ENCODE measurements around the gene MYEF2. TPM values are rescaled to one million over a fixed set of nuclear protein-coding genes. Genes with fewer than 3 reads are reported as not detected.

The MYEF2 gene
- total and polyA plus RNA-seq, 2 donors (not counting 3 experiments of a cell fraction or from before 2014, with no cell fraction given), result 11.6 to 54.8 TPM

- H3K4me2 ChIP-seq (ENCODE audit: insufficient read depth, low read length), result no peak within 1 kb of the TSS
- dilution Hi-C loops (cut with MboI; ENCODE audit: extremely low pct_ligation_motif_present, low sequenced_read_pairs) (no loop called here), intact Hi-C loops (cut with micrococcal nuclease) (no loop called here)
- ChIA-PET CTCF (interaction anchor here (0.6 to 1.3 kb wide), 2 partner anchors 8 to 19 kb away, joined by 3 to 6 read pairs; no protein-coding TSS in a partner anchor), POLR2A (no interaction called here)
- H3K79me2 ChIP-seq (ENCODE audit: control insufficient read depth, insufficient read depth, low read length), result no peaks in the 10 kb centered on the region
- no peak within 1 kb of the TSS for H3K4me3 ChIP-seq (replicated peaks in 1 of 3; ENCODE audit: insufficient read depth in 1 of 3, low read depth in 1 of 3, low read length in 3 of 3)
- H3K27ac ChIP-seq (ENCODE audit: insufficient read depth, low read depth, low read length), result no peak within 1 kb of the TSS
- no peak within 1 kb of the TSS for H2AFZ ChIP-seq (ENCODE audit: low read depth, low read length)
- H3K9me1 ChIP-seq (replicated peaks; ENCODE audit: control insufficient read depth, extremely low read depth, insufficient read depth, low read length), result no peaks in the 10 kb centered on the region
- H3K36me3 ChIP-seq (ENCODE audit: control insufficient read depth in 2 of 2, extremely low read depth in 1 of 2, insufficient read depth in 2 of 2, low read length in 2 of 2), result no peaks in the 10 kb centered on the region
- no peaks in the 10 kb centered on the region for H4K20me1 ChIP-seq (replicated peaks; ENCODE audit: control insufficient read depth, extremely low read depth, insufficient read depth, low read length)
- no TSS peak for BruUV-seq (replicated peaks)
- H3K27me3 ChIP-seq (ENCODE audit: control insufficient read depth in 2 of 2, insufficient read depth in 2 of 2, low read length in 2 of 2), result no peaks in the 10 kb centered on the region
- FAIRE-seq, result no peak
- TF ChIP-seq MAX (IDR thresholded peaks at IDR 0.05; ENCODE audit: insufficient read depth, insufficient read length) (no peak), MYC (IDR thresholded peaks at IDR 0.05; ENCODE audit: low read depth, low read length) (no peak), GATA2 (IDR thresholded peaks at IDR 0.05; ENCODE audit: insufficient read depth, insufficient read length, low read depth, low read length) (no peak), POLR2A (IDR thresholded peaks at IDR 0.05; ENCODE audit: low read depth, low read length) (no peak), CTCF (IDR thresholded peaks at IDR 0.05; ENCODE audit: extremely low read depth in 1 of 2, insufficient read depth in 1 of 2, low read depth in 1 of 2, low read length in 2 of 2) (no peak), POLR2AphosphoS5 (IDR thresholded peaks at IDR 0.05; ENCODE audit: insufficient read depth, low read depth, low read length) (no peak), JUN (IDR thresholded peaks at IDR 0.05; ENCODE audit: borderline replicate concordance, insufficient read depth, insufficient read length, low read depth) (no peak), FOS (IDR thresholded peaks at IDR 0.05; ENCODE audit: borderline replicate concordance, insufficient read depth, low read length) (no peak), EZH2 (IDR thresholded peaks at IDR 0.05; ENCODE audit: borderline replicate concordance, low read depth, low read length, severe bottlenecking) (no peak)
- H3K9ac ChIP-seq (replicated peaks; ENCODE audit: extremely low read depth, insufficient read depth, low read length), result no peak within 1 kb of the TSS
- no peaks in the 10 kb centered on the region for H3K9me3 ChIP-seq (replicated peaks; ENCODE audit: control insufficient read depth, insufficient read depth, low read length)
- H3K4me1 ChIP-seq (ENCODE audit: control insufficient read depth, extremely low read depth, insufficient read depth, low read length), result no peaks in the 10 kb centered on the region
- no peak for DNase-seq (ENCODE audit: low read depth, low spot score)
These were observed 57.4 kb downstream of the MYEF2 start, which contains the start of gene SLC24A5 for GRCh38 chr15:48120745-48121144. Gene SLC24A5 (plus strand): TSS chr15:48120990. CDS start chr15:48121045, 55 bp downstream.
